Measurements from ENCODE around the gene WDPCP. TPM values are rescaled to one million over a fixed set of nuclear protein-coding genes. Genes with fewer than 3 reads are reported as not detected.

WDPCP gene
- total RNA-seq, 1 experiment from 2014 or later = 15.2 TPM

DNA sequence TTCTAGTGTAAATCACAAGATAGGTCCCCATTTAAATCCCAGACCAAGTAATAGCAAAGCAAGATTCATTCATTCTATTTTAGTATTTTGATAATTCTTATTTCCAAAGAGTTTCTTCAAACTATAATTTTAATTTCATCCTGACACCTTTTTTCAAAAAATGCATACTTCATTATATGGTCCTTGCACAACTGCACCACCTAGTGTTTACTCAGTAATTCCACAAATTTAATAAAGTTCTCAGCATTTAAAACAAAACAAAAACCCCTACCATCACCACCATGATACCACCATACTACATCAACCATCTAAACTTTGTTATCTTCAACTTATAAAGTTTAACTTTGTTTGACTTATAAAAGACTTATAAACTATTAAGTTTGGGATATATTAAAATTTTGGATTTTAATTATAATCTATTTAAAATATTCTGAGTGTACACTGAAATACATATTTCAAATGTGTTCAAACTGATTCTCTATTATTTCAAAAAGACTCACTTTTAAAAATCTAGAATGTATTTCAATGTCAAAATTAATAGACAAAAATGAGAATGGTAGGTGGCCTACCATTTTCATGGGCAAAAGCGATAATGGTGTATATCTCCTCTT is 44.2 kb downstream of the WDPCP start:
- ChIA-PET CTCF (no interaction called here), POLR2A (ENCODE audit: unreplicated experiment) (no interaction called here)
- DNase-seq = no peak

DNA sequence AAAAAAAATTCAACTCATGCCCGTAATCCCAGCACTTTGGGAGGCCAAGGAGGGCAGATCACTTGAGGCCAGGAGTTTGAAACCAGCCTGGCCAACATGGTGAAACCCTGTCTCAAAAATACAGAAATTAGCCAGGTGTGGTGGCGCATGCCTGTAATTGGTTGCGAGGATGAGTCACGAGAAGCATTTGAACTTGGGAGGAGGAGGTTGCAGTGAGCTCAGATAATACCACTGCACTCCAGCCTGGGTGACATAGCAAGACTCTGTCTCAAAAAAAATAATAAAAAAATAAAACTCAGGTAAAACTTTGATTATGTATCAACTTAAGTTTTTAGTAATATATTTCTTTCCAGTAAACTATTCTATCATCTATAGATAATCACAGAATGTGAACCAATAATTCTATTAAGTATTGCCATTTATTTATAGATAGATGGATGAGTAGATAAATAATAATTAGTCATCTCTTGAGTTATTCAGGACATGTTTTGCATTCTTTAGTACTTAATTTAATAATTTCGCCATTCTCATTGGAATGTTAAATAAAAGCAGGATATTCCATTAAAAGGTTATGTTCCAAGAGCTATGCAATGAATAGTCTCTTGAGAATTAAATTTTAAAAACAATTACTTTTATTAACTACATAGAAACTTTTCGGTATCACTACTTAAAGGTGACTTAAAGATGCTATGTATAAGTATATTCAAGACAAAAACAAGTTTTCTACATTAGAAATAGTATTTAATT is 48.7 kb downstream of the WDPCP start:
- Histone ChIP-seq H3K79me2 (ENCODE audit: low read depth) (no peaks in the 10 kb centered on the region), H4K20me1 (ENCODE audit: insufficient read depth) (no peaks in the 10 kb centered on the region), H3K36me3 (ENCODE audit: low read depth) (no peaks in the 10 kb centered on the region), H3K4me3 (no peak overlapping the region), H3K4me1 (replicated peaks; ENCODE audit: insufficient read depth) (no peaks in the 10 kb centered on the region), H3K27me3 (ENCODE audit: insufficient read depth, low read depth) (no peaks in the 10 kb centered on the region), H2AFZ (no peak overlapping the region), H3K27ac (no peak overlapping the region), H3F3A (ENCODE audit: insufficient read depth, low read depth) (no peaks in the 10 kb centered on the region), H3K4me2 (no peak overlapping the region), H3K9me3 (ENCODE audit: insufficient read depth, low read depth) (no peaks in the 10 kb centered on the region), H3K9me2 (ENCODE audit: insufficient read depth) (no peaks in the 10 kb centered on the region)
- ChIA-PET POLR2A (ENCODE audit: unreplicated experiment) (no interaction called here), CTCF (interaction anchor here (0.7 kb wide), 1 partner anchor 528 kb away, joined by 3 read pairs; no protein-coding TSS in a partner anchor)
- BruUV-seq (replicated peaks) = no TSS peak
- intact Hi-C loops (cut with micrococcal nuclease; ENCODE audit: unreplicated experiment) = loop anchor here (5.0 kb wide), 1 partner anchor 1617 kb away; no protein-coding TSS in a partner anchor
- TF ChIP-seq EZH2 (IDR thresholded peaks at IDR 0.05; ENCODE audit: low read depth) = no peak
- TF ChIP-seq, protein P1, sequence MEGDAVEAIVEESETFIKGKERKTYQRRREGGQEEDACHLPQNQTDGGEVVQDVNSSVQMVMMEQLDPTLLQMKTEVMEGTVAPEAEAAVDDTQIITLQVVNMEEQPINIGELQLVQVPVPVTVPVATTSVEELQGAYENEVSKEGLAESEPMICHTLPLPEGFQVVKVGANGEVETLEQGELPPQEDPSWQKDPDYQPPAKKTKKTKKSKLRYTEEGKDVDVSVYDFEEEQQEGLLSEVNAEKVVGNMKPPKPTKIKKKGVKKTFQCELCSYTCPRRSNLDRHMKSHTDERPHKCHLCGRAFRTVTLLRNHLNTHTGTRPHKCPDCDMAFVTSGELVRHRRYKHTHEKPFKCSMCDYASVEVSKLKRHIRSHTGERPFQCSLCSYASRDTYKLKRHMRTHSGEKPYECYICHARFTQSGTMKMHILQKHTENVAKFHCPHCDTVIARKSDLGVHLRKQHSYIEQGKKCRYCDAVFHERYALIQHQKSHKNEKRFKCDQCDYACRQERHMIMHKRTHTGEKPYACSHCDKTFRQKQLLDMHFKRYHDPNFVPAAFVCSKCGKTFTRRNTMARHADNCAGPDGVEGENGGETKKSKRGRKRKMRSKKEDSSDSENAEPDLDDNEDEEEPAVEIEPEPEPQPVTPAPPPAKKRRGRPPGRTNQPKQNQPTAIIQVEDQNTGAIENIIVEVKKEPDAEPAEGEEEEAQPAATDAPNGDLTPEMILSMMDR (conservative IDR thresholded peaks at IDR 0.05) = no peak
- no peak for DNase-seq

More for the DNA sequence above, 44.2 kb downstream of the WDPCP start:
- no peaks in the 10 kb centered on the region for H3K36me3 ChIP-seq (ENCODE audit: low read depth)
- H3F3A ChIP-seq (ENCODE audit: insufficient read depth, low read depth) = no peaks in the 10 kb centered on the region
- no peaks in the 10 kb centered on the region for H3K4me1 ChIP-seq (replicated peaks; ENCODE audit: insufficient read depth)
- H3K9me3 ChIP-seq (ENCODE audit: insufficient read depth, low read depth) = no peaks in the 10 kb centered on the region
- H4K20me1 ChIP-seq (ENCODE audit: insufficient read depth) = no peaks in the 10 kb centered on the region
- H3K9me2 ChIP-seq (ENCODE audit: insufficient read depth) = no peaks in the 10 kb centered on the region
- no peak overlapping the region for H2AFZ ChIP-seq
- intact Hi-C loops (cut with micrococcal nuclease; ENCODE audit: unreplicated experiment) = loop anchor here (2.0 to 5.0 kb wide), 2 partner anchors 757 to 1622 kb away; no protein-coding TSS in a partner anchor
- no peak overlapping the region for H3K27ac ChIP-seq
- no peak overlapping the region for H3K4me3 ChIP-seq
- no peaks in the 10 kb centered on the region for H3K27me3 ChIP-seq (ENCODE audit: insufficient read depth, low read depth)
- H3K4me2 ChIP-seq = no peak overlapping the region
- H3K79me2 ChIP-seq (ENCODE audit: low read depth) = no peaks in the 10 kb centered on the region
- no TSS peak for BruUV-seq (replicated peaks)
- TF ChIP-seq, protein P1 (conservative IDR thresholded peaks at IDR 0.05) = peak; percentile 78
- no peak for TF ChIP-seq EZH2 (IDR thresholded peaks at IDR 0.05; ENCODE audit: low read depth)

DNA sequence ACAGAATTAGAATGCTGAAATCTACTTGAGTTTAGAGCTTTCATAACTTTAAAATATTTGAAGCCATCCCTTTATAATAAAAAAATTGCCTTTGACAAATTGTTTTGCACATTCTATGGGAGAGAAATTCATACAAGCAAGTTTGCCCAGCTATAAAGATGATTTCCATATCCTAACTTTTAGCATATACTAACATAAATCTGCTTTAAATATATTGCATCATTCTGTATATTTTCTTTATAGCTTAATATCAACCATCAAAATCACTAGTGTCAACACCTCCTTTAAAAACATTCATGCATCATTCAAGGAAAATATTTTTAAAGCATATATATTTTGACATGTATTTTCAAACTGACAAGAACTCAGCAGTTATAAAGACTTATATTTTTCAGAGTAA is 49.9 kb downstream of the WDPCP start:
- Histone ChIP-seq H3K9me2 (ENCODE audit: insufficient read depth) (no peaks in the 10 kb centered on the region), H3K4me1 (replicated peaks; ENCODE audit: insufficient read depth) (no peaks in the 10 kb centered on the region), H3K36me3 (ENCODE audit: low read depth) (no peaks in the 10 kb centered on the region), H3K27me3 (ENCODE audit: insufficient read depth, low read depth) (no peaks in the 10 kb centered on the region), H3K79me2 (ENCODE audit: low read depth) (no peaks in the 10 kb centered on the region), H3K27ac (no peak overlapping the region), H3K4me2 (no peak overlapping the region), H2AFZ (no peak overlapping the region), H3K4me3 (no peak overlapping the region), H3F3A (ENCODE audit: insufficient read depth, low read depth) (no peaks in the 10 kb centered on the region), H3K9me3 (ENCODE audit: insufficient read depth, low read depth) (no peaks in the 10 kb centered on the region), H4K20me1 (ENCODE audit: insufficient read depth) (no peaks in the 10 kb centered on the region)
- CTCF ChIA-PET = interaction anchor here (0.7 kb wide), 1 partner anchor 526 kb away, joined by 3 read pairs; no protein-coding TSS in a partner anchor
- POLR2A ChIA-PET (ENCODE audit: unreplicated experiment) = no interaction called here
- TF ChIP-seq, protein P1 (conservative IDR thresholded peaks at IDR 0.05) = no peak
- no peak for TF ChIP-seq EZH2 (IDR thresholded peaks at IDR 0.05; ENCODE audit: low read depth)
- DNase-seq = no peak
- no TSS peak for BruUV-seq (replicated peaks)
- intact Hi-C loops (cut with micrococcal nuclease; ENCODE audit: unreplicated experiment) = no loop called here
